ENCODE results near the gene GAL.

GAL gene

GRCh38 chr11:68667511-68668500, 16.5 kb upstream of the GAL start:
- no peaks in the 10 kb centered on the region for H3K79me2 ChIP-seq (ENCODE audit: control insufficient read depth, low read length)
- no peak overlapping the region for H3K4me3 ChIP-seq (ENCODE audit: low read length)
- H4K20me1 ChIP-seq (ENCODE audit: control insufficient read depth, insufficient read depth, low read depth, low read length): no peaks in the 10 kb centered on the region
- no peaks in the 10 kb centered on the region for H3F3A ChIP-seq (ENCODE audit: control insufficient read depth, insufficient read depth)
- H3K9me2 ChIP-seq (replicated peaks; ENCODE audit: control insufficient read depth, low read length): no peaks in the 10 kb centered on the region
- no peak overlapping the region for H3K4me2 ChIP-seq (ENCODE audit: low read length)
- H3K9me3 ChIP-seq (ENCODE audit: control insufficient read depth, insufficient read depth, low read length): no peaks in the 10 kb centered on the region
- H3K27me3 ChIP-seq (ENCODE audit: control insufficient read depth, low read length): no peaks in the 10 kb centered on the region
- no peaks in the 10 kb centered on the region for H3K4me1 ChIP-seq (ENCODE audit: control insufficient read depth, low read length)
- no peak overlapping the region for H3K27ac ChIP-seq (ENCODE audit: low read depth, low read length)
- TF ChIP-seq CTCF (IDR thresholded peaks at IDR 0.05; ENCODE audit: low read depth, low read length, poor library complexity, severe bottlenecking): no peak
- TF ChIP-seq EZH2phosphoT487 (IDR thresholded peaks at IDR 0.05; ENCODE audit: borderline replicate concordance, low read length): no peak
- no peaks in the 10 kb centered on the region for H3K36me3 ChIP-seq (ENCODE audit: control insufficient read depth, low read length)

- H4K20me1 ChIP-seq (ENCODE audit: control insufficient read depth, insufficient read depth, low read depth, low read length): no peaks in the 10 kb centered on the region
- H3K4me1 ChIP-seq (ENCODE audit: control insufficient read depth, low read length): no peaks in the 10 kb centered on the region
- no peaks in the 10 kb centered on the region for H3K79me2 ChIP-seq (ENCODE audit: control insufficient read depth, low read length)
- no peaks in the 10 kb centered on the region for H3K27me3 ChIP-seq (ENCODE audit: control insufficient read depth, low read length)
- H3K27ac ChIP-seq (ENCODE audit: low read depth, low read length): no peak overlapping the region
- no peak for TF ChIP-seq EZH2phosphoT487 (IDR thresholded peaks at IDR 0.05; ENCODE audit: borderline replicate concordance, low read length)
- no peak for TF ChIP-seq CTCF (IDR thresholded peaks at IDR 0.05; ENCODE audit: low read depth, low read length, poor library complexity, severe bottlenecking)
- H3K4me3 ChIP-seq (ENCODE audit: low read length): no peak overlapping the region
- H3K4me2 ChIP-seq (ENCODE audit: low read length): no peak overlapping the region
- no peaks in the 10 kb centered on the region for H3K9me2 ChIP-seq (replicated peaks; ENCODE audit: control insufficient read depth, low read length)
- H3K9me3 ChIP-seq (ENCODE audit: control insufficient read depth, insufficient read depth, low read length): no peaks in the 10 kb centered on the region
- H3K36me3 ChIP-seq (ENCODE audit: control insufficient read depth, low read length): no peaks in the 10 kb centered on the region
- H3F3A ChIP-seq (ENCODE audit: control insufficient read depth, insufficient read depth): no peaks in the 10 kb centered on the region
Measured at GRCh38 chr11:68669301-68670090, 14.8 kb upstream of the GAL start.

GRCh38 chr11:68670208-68670992, 13.9 kb upstream of the GAL start:
- Histone ChIP-seq H3K27ac (ENCODE audit: low read depth, low read length) (no peak overlapping the region), H3K9me2 (replicated peaks; ENCODE audit: control insufficient read depth, low read length) (no peaks in the 10 kb centered on the region), H3K9me3 (ENCODE audit: control insufficient read depth, insufficient read depth, low read length) (no peaks in the 10 kb centered on the region), H3K4me2 (ENCODE audit: low read length) (no peak overlapping the region), H4K20me1 (ENCODE audit: control insufficient read depth, insufficient read depth, low read depth, low read length) (no peaks in the 10 kb centered on the region), H3K79me2 (ENCODE audit: control insufficient read depth, low read length) (no peaks in the 10 kb centered on the region), H3K4me1 (ENCODE audit: control insufficient read depth, low read length) (no peaks in the 10 kb centered on the region), H3K4me3 (ENCODE audit: low read length) (no peak overlapping the region), H3K36me3 (ENCODE audit: control insufficient read depth, low read length) (no peaks in the 10 kb centered on the region), H3K27me3 (ENCODE audit: control insufficient read depth, low read length) (no peaks in the 10 kb centered on the region), H3F3A (ENCODE audit: control insufficient read depth, insufficient read depth) (no peaks in the 10 kb centered on the region)
- TF ChIP-seq CTCF (IDR thresholded peaks at IDR 0.05; ENCODE audit: low read depth, low read length, poor library complexity, severe bottlenecking) (no peak), EZH2phosphoT487 (IDR thresholded peaks at IDR 0.05; ENCODE audit: borderline replicate concordance, low read length) (no peak)
